ENCODE data around the gene REG4.
"Not testable (repeated sequence)": the region's sequence is repeated elsewhere in the genome, so short reads cannot be mapped to it uniquely, and the experiment has no call there.

The REG4 gene
- total RNA-seq = 0 to 1.7 (median 0) reads per million in 3 donors

GRCh38 chr1:119811387-119811786 is at the start of gene REG4:
TSS of gene REG4 (minus strand) at chr1:119811460. CDS start at chr1:119808769, 2,691 bp downstream.
- no peak for DNase-seq
- Histone ChIP-seq H3K27ac (ENCODE audit: insufficient read depth, low read length, poor library complexity, severe bottlenecking) (no peak within 1 kb of the TSS), H3K4me1 (ENCODE audit: control insufficient read depth, insufficient read depth, low read length, poor library complexity, severe bottlenecking) (no peaks in the 10 kb centered on the region)

GRCh38 chr1:119859647-119860046 is 48.4 kb upstream of the REG4 start:
- Histone ChIP-seq H3K4me1 (ENCODE audit: control insufficient read depth, insufficient read depth, low read length, poor library complexity, severe bottlenecking) (no peaks in the 10 kb centered on the region), H3K27ac (ENCODE audit: insufficient read depth, low read length, poor library complexity, severe bottlenecking) (no peak overlapping the region), H3K4me3 (ENCODE audit: insufficient read depth, low read depth, low read length, poor library complexity, severe bottlenecking) (no peak overlapping the region), H3K27me3 (replicated peaks; ENCODE audit: control insufficient read depth, insufficient read depth, low read length, poor library complexity, severe bottlenecking) (no peaks in the 10 kb centered on the region), H3K9me3 (ENCODE audit: control insufficient read depth, low read length) (no peaks in the 10 kb centered on the region), H3K36me3 (ENCODE audit: control insufficient read depth, insufficient read depth, low read length) (no peaks in the 10 kb centered on the region)
- no peak for DNase-seq

More at GRCh38 chr1:119811387-119811786, at the start of gene REG4:
- Histone ChIP-seq H3K9me3 (ENCODE audit: control insufficient read depth, low read length) (no peaks in the 10 kb centered on the region), H3K27me3 (replicated peaks; ENCODE audit: control insufficient read depth, insufficient read depth, low read length, poor library complexity, severe bottlenecking) (no peaks in the 10 kb centered on the region), H3K36me3 (ENCODE audit: control insufficient read depth, insufficient read depth, low read length) (no peaks in the 10 kb centered on the region), H3K4me3 (ENCODE audit: insufficient read depth, low read depth, low read length, poor library complexity, severe bottlenecking) (no peak within 1 kb of the TSS)

- not testable (repeated sequence) for H3K27ac ChIP-seq (ENCODE audit: insufficient read depth, low read length, poor library complexity, severe bottlenecking); H3K9me3 ChIP-seq (ENCODE audit: control insufficient read depth, low read length); H3K4me3 ChIP-seq (ENCODE audit: insufficient read depth, low read depth, low read length, poor library complexity, severe bottlenecking); DNase-seq; H3K36me3 ChIP-seq (ENCODE audit: control insufficient read depth, insufficient read depth, low read length); H3K27me3 ChIP-seq (replicated peaks; ENCODE audit: control insufficient read depth, insufficient read depth, low read length, poor library complexity, severe bottlenecking); H3K4me1 ChIP-seq (ENCODE audit: control insufficient read depth, insufficient read depth, low read length, poor library complexity, severe bottlenecking)
Observed at GRCh38 chr1:119858556-119859214, 47.4 kb upstream of the REG4 start.

GRCh38 chr1:119858126-119858525 is 46.9 kb upstream of the REG4 start:
- Histone ChIP-seq H3K4me1 (ENCODE audit: control insufficient read depth, insufficient read depth, low read length, poor library complexity, severe bottlenecking) (no peaks in the 10 kb centered on the region), H3K9me3 (ENCODE audit: control insufficient read depth, low read length) (no peaks in the 10 kb centered on the region), H3K27ac (ENCODE audit: insufficient read depth, low read length, poor library complexity, severe bottlenecking) (no peak overlapping the region), H3K36me3 (ENCODE audit: control insufficient read depth, insufficient read depth, low read length) (no peaks in the 10 kb centered on the region), H3K27me3 (replicated peaks; ENCODE audit: control insufficient read depth, insufficient read depth, low read length, poor library complexity, severe bottlenecking) (no peaks in the 10 kb centered on the region), H3K4me3 (ENCODE audit: insufficient read depth, low read depth, low read length, poor library complexity, severe bottlenecking) (no peak overlapping the region)
- no peak for DNase-seq

GRCh38 chr1:119853155-119853554 is 41.9 kb upstream of the REG4 start:
- no peaks in the 10 kb centered on the region for H3K36me3 ChIP-seq (ENCODE audit: control insufficient read depth, insufficient read depth, low read length)
- H3K27ac ChIP-seq (ENCODE audit: insufficient read depth, low read length, poor library complexity, severe bottlenecking) = no peak overlapping the region
- H3K4me1 ChIP-seq (ENCODE audit: control insufficient read depth, insufficient read depth, low read length, poor library complexity, severe bottlenecking) = no peaks in the 10 kb centered on the region
- no peaks in the 10 kb centered on the region for H3K9me3 ChIP-seq (ENCODE audit: control insufficient read depth, low read length)
- no peak overlapping the region for H3K4me3 ChIP-seq (ENCODE audit: insufficient read depth, low read depth, low read length, poor library complexity, severe bottlenecking)
- no peak for DNase-seq
- no peaks in the 10 kb centered on the region for H3K27me3 ChIP-seq (replicated peaks; ENCODE audit: control insufficient read depth, insufficient read depth, low read length, poor library complexity, severe bottlenecking)

- H3K4me3 ChIP-seq (ENCODE audit: insufficient read depth, low read depth, low read length, poor library complexity, severe bottlenecking); H3K36me3 ChIP-seq (ENCODE audit: control insufficient read depth, insufficient read depth, low read length); H3K27ac ChIP-seq (ENCODE audit: insufficient read depth, low read length, poor library complexity, severe bottlenecking); DNase-seq; H3K27me3 ChIP-seq (replicated peaks; ENCODE audit: control insufficient read depth, insufficient read depth, low read length, poor library complexity, severe bottlenecking); H3K9me3 ChIP-seq (ENCODE audit: control insufficient read depth, low read length); H3K4me1 ChIP-seq (ENCODE audit: control insufficient read depth, insufficient read depth, low read length, poor library complexity, severe bottlenecking): not testable (repeated sequence)
Observed at GRCh38 chr1:119844206-119844605, 32.9 kb upstream of the REG4 start.

- H3K9me3 ChIP-seq (ENCODE audit: control insufficient read depth, low read length) = no peaks in the 10 kb centered on the region
- H3K27ac ChIP-seq (ENCODE audit: insufficient read depth, low read length, poor library complexity, severe bottlenecking) = no peak overlapping the region
- DNase-seq = no peak
- no peaks in the 10 kb centered on the region for H3K36me3 ChIP-seq (ENCODE audit: control insufficient read depth, insufficient read depth, low read length)
- H3K27me3 ChIP-seq (replicated peaks; ENCODE audit: control insufficient read depth, insufficient read depth, low read length, poor library complexity, severe bottlenecking) = no peaks in the 10 kb centered on the region
- H3K4me3 ChIP-seq (ENCODE audit: insufficient read depth, low read depth, low read length, poor library complexity, severe bottlenecking) = no peak overlapping the region
- no peaks in the 10 kb centered on the region for H3K4me1 ChIP-seq (ENCODE audit: control insufficient read depth, insufficient read depth, low read length, poor library complexity, severe bottlenecking)
Observed at GRCh38 chr1:119841306-119841705, 30.0 kb upstream of the REG4 start.

- H3K36me3 ChIP-seq (ENCODE audit: control insufficient read depth, insufficient read depth, low read length) = no peaks in the 10 kb centered on the region
- H3K27ac ChIP-seq (ENCODE audit: insufficient read depth, low read length, poor library complexity, severe bottlenecking) = no peak overlapping the region
- no peak for DNase-seq
- H3K4me1 ChIP-seq (ENCODE audit: control insufficient read depth, insufficient read depth, low read length, poor library complexity, severe bottlenecking) = no peaks in the 10 kb centered on the region
- no peaks in the 10 kb centered on the region for H3K9me3 ChIP-seq (ENCODE audit: control insufficient read depth, low read length)
- no peaks in the 10 kb centered on the region for H3K27me3 ChIP-seq (replicated peaks; ENCODE audit: control insufficient read depth, insufficient read depth, low read length, poor library complexity, severe bottlenecking)
- H3K4me3 ChIP-seq (ENCODE audit: insufficient read depth, low read depth, low read length, poor library complexity, severe bottlenecking) = no peak overlapping the region
Observed at GRCh38 chr1:119840745-119841144, 29.5 kb upstream of the REG4 start.

GRCh38 chr1:119838236-119838635 is 27.0 kb upstream of the REG4 start:
- Histone ChIP-seq H3K4me1 (ENCODE audit: control insufficient read depth, insufficient read depth, low read length, poor library complexity, severe bottlenecking) (no peaks in the 10 kb centered on the region), H3K27ac (ENCODE audit: insufficient read depth, low read length, poor library complexity, severe bottlenecking) (no peak overlapping the region), H3K27me3 (replicated peaks; ENCODE audit: control insufficient read depth, insufficient read depth, low read length, poor library complexity, severe bottlenecking) (no peaks in the 10 kb centered on the region), H3K9me3 (ENCODE audit: control insufficient read depth, low read length) (no peaks in the 10 kb centered on the region), H3K4me3 (ENCODE audit: insufficient read depth, low read depth, low read length, poor library complexity, severe bottlenecking) (no peak overlapping the region), H3K36me3 (ENCODE audit: control insufficient read depth, insufficient read depth, low read length) (no peaks in the 10 kb centered on the region)
- DNase-seq = no peak

GRCh38 chr1:119834990-119835389 is 23.7 kb upstream of the REG4 start:
- H3K4me1 ChIP-seq (ENCODE audit: control insufficient read depth, insufficient read depth, low read length, poor library complexity, severe bottlenecking) = no peaks in the 10 kb centered on the region
- H3K27me3 ChIP-seq (replicated peaks; ENCODE audit: control insufficient read depth, insufficient read depth, low read length, poor library complexity, severe bottlenecking) = no peaks in the 10 kb centered on the region
- no peak overlapping the region for H3K27ac ChIP-seq (ENCODE audit: insufficient read depth, low read length, poor library complexity, severe bottlenecking)
- no peaks in the 10 kb centered on the region for H3K9me3 ChIP-seq (ENCODE audit: control insufficient read depth, low read length)
- H3K4me3 ChIP-seq (ENCODE audit: insufficient read depth, low read depth, low read length, poor library complexity, severe bottlenecking) = no peak overlapping the region
- no peaks in the 10 kb centered on the region for H3K36me3 ChIP-seq (ENCODE audit: control insufficient read depth, insufficient read depth, low read length)
- no peak for DNase-seq

Data from effector memory CD4-positive, alpha-beta T cell (primary cell).